Fibroblast of lung (primary cell): Measurements from ENCODE around the gene ACP2. TPM values are rescaled to one million over a fixed set of nuclear protein-coding genes. Genes with fewer than 3 reads are reported as not detected.

Experiments
- DNase-seq, 2 donors: peaks; one replicate each; pipeline versions ENCODE4 v3.0.0 to v3.0.0-alpha.2; 2010; ENCODE audit warnings: low read depth in 2 of 2
- H2AFZ ChIP-seq: 2 replicates; pipeline ENCODE4 v1.5.1; 2012; ENCODE audit warnings: low read length, control low read depth, inconsistent platforms
- H3K27ac ChIP-seq: 2 replicates; pipeline ENCODE4 v1.5.1; 2011; ENCODE audit warnings: low read length, control low read depth; ENCODE audit not compliant: insufficient read depth
- H3K27me3 ChIP-seq: 2 replicates; pipeline ENCODE4 v1.5.1; 2011; ENCODE audit warnings: mild to moderate bottlenecking, low read length; ENCODE audit not compliant: control insufficient read depth, insufficient read depth
- H3K36me3 ChIP-seq: 2 replicates; pipeline ENCODE4 v1.5.1; 2011; ENCODE audit warnings: low read length; ENCODE audit not compliant: control insufficient read depth, insufficient read depth
- H3K4me1 ChIP-seq: 2 replicates; pipeline ENCODE4 v1.5.1; 2011; ENCODE audit warnings: low read length; ENCODE audit not compliant: control insufficient read depth, insufficient read depth; ENCODE audit errors: extremely low read depth
- H3K4me2 ChIP-seq: 2 replicates; pipeline ENCODE4 v1.5.1; 2011; ENCODE audit warnings: low read length, control low read depth; ENCODE audit not compliant: insufficient read depth; ENCODE audit errors: extremely low read depth
- H3K4me3 ChIP-seq, 4 experiments: fragments of 200-600 bp in 1 of 4; sonication (generic) in 1 of 4; replicated peaks in 1 of 4; 2 replicates each; pipeline ENCODE4 v1.5.1; 2011 to 2016; ENCODE audit warnings: low read length in 4 of 4, low read depth in 3 of 4, mild to moderate bottlenecking in 3 of 4, control low read depth in 2 of 4, inconsistent platforms in 1 of 4, mixed read lengths in 1 of 4; ENCODE audit not compliant: insufficient read depth in 1 of 4; ENCODE audit errors: control extremely low read depth in 1 of 4
- H3K79me2 ChIP-seq: 2 replicates; pipeline ENCODE4 v1.5.1; 2012; ENCODE audit warnings: mild to moderate bottlenecking, low read length, inconsistent platforms; ENCODE audit not compliant: control insufficient read depth, insufficient read depth
- H3K9ac ChIP-seq: 2 replicates; pipeline ENCODE4 v1.5.1; 2011; ENCODE audit warnings: mild to moderate bottlenecking, low read length, control low read depth; ENCODE audit not compliant: insufficient read depth
- H3K9me3 ChIP-seq: 2 replicates; pipeline ENCODE4 v1.5.1; 2012; ENCODE audit warnings: low read depth, low read length; ENCODE audit not compliant: control insufficient read depth, insufficient read depth
- H4K20me1 ChIP-seq: 2 replicates; pipeline ENCODE4 v1.5.1; 2011; ENCODE audit warnings: low read length; ENCODE audit not compliant: control insufficient read depth, insufficient read depth; ENCODE audit errors: extremely low read depth
- CTCF ChIP-seq, 2 donors: IDR thresholded peaks in 1 of 2; conservative IDR thresholded peaks in 1 of 2; 1 replicate in 1 of 2; 2 replicates in 1 of 2; pipeline ENCODE4 v1.5.1; 2011 to 2012; ENCODE audit warnings: low read length in 2 of 2, control low read depth in 1 of 2, inconsistent platforms in 1 of 2, low read depth in 1 of 2, mild to moderate bottlenecking in 1 of 2
- EZH2 ChIP-seq: IDR thresholded peaks from 2 replicates; pipeline ENCODE4 v1.5.1; 2012; ENCODE audit warnings: low read length, control low read depth, mild to moderate bottlenecking; ENCODE audit errors: missing control alignments
- polyA plus RNA-seq, 2 donors: library from polyadenylated mRNA; depleted of rRNA in 1 of 2; stranded (reverse) in 1 of 2; unstranded in 1 of 2; fragments of >200 nt; gene quantifications; 2 replicates each; pipeline ENCODE4 v1.2.1, GENCODE V29; 2011 to 2012; ENCODE audit warnings: missing spikeins in 1 of 2
- total RNA-seq: library from RNA; depleted of rRNA; stranded (reverse); fragments of >200 nt; gene quantifications from 2 replicates; pipeline ENCODE4 v1.2.1, GENCODE V29; 2014

Gene ACP2
- total and polyA plus RNA-seq, 2 donors (not counting 1 experiment from before 2014, with no cell fraction given) = 18.9 to 23.9 TPM

- H3K27me3 ChIP-seq = no peaks in the 10 kb centered on the region
- H2AFZ ChIP-seq = no peak overlapping the region
- H3K4me2 ChIP-seq = no peak overlapping the region
- H3K9ac ChIP-seq = no peak overlapping the region
- H3K27ac ChIP-seq = no peak overlapping the region
- no peak for DNase-seq
- no peaks in the 10 kb centered on the region for H3K4me1 ChIP-seq
- peaks cover 36% of the 10 kb centered on the region for H3K36me3 ChIP-seq
- TF ChIP-seq CTCF (conservative IDR thresholded peaks at IDR 0.05 in 1 of 2, IDR thresholded peaks at IDR 0.05 in 1 of 2; ENCODE audit: low read depth in 1 of 2, low read length in 2 of 2) = no peak
- TF ChIP-seq EZH2 = no peak
- H3K79me2 ChIP-seq = no peaks in the 10 kb centered on the region
- no peaks in the 10 kb centered on the region for H4K20me1 ChIP-seq
- no peaks in the 10 kb centered on the region for H3K9me3 ChIP-seq
- no peak overlapping the region for H3K4me3 ChIP-seq
Measured at GRCh38 chr11:47285969-47286770, 37.6 kb upstream of the ACP2 start.

- Histone ChIP-seq H3K79me2 (no peaks in the 10 kb centered on the region), H3K4me1 (no peaks in the 10 kb centered on the region), H2AFZ (no peak overlapping the region), H3K9me3 (no peaks in the 10 kb centered on the region), H3K9ac (no peak overlapping the region), H3K4me3 (no peak overlapping the region), H3K27ac (no peak overlapping the region), H3K4me2 (no peak overlapping the region), H3K27me3 (no peaks in the 10 kb centered on the region), H3K36me3 (peaks cover 40% of the 10 kb centered on the region), H4K20me1 (no peaks in the 10 kb centered on the region)
- TF ChIP-seq EZH2 (no peak), CTCF (conservative IDR thresholded peaks at IDR 0.05 in 1 of 2, IDR thresholded peaks at IDR 0.05 in 1 of 2; ENCODE audit: low read depth in 1 of 2, low read length in 2 of 2) (no peak)
- DNase-seq = no peak
Measured at GRCh38 chr11:47284151-47284550, 35.5 kb upstream of the ACP2 start.

DNA sequence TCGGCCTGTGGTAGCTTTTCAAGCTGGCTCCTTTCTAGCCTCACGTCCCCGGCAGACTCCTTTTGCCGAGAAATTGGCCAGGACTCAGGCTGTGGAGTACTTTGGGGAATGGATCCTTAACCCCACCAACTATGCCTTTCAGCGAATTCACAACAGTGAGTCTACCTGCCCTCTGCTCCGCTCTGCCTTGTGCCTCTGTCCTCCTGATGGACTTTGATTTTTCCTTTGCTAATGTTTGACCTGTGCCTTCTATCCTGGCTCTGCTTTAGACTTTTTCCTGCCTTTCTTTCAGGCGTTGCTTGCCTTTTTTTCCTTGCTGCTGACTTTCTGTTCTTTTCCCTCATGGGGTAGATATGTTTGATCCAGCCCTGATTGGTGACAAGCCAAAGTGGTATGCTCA, 33.8 kb upstream of the ACP2 start:
- Histone ChIP-seq H3K36me3 (peaks cover 35% of the 10 kb centered on the region), H3K27ac (no peak overlapping the region)
- no peak for DNase-seq

More for the DNA sequence above, 33.8 kb upstream of the ACP2 start:
- no peaks in the 10 kb centered on the region for H3K9me3 ChIP-seq
- no peaks in the 10 kb centered on the region for H3K4me1 ChIP-seq
- H3K4me3 ChIP-seq = no peak overlapping the region
- TF ChIP-seq EZH2 (no peak), CTCF (conservative IDR thresholded peaks at IDR 0.05 in 1 of 2, IDR thresholded peaks at IDR 0.05 in 1 of 2; ENCODE audit: low read depth in 1 of 2, low read length in 2 of 2) (no peak)
- no peaks in the 10 kb centered on the region for H4K20me1 ChIP-seq
- no peak overlapping the region for H2AFZ ChIP-seq
- no peaks in the 10 kb centered on the region for H3K27me3 ChIP-seq
- no peak overlapping the region for H3K4me2 ChIP-seq
- H3K9ac ChIP-seq = no peak overlapping the region
- H3K79me2 ChIP-seq = no peaks in the 10 kb centered on the region
